Subcutaneous adipose tissue (tissue), 4 donors: ENCODE results near the gene OR13C3. TPM values are rescaled to one million over a fixed set of nuclear protein-coding genes. Genes with fewer than 3 reads are reported as not detected.

Experiments used
- total RNA-seq, 4 donors: library from RNA; depleted of rRNA; stranded (reverse); fragments of >200 nt; gene quantifications; one replicate each; pipeline ENCODE4 v1.1.0, GENCODE V29; 2016
- TF ChIP-seq, protein P1 (sequence below): fragments of 450-650 bp; IDR thresholded peaks from one replicate; pipeline ENCODE4 v1.5.1; 2016; ENCODE audit warnings: low read depth, mild to moderate bottlenecking, control low read depth, antibody characterized with exemption, moderate library complexity

OR13C3 gene
- not detected for total RNA-seq

GRCh38 chr9:104536756-104537155, at the start of gene OR13C3:
Gene OR13C3, minus strand, starts transcription at chr9:104536856. Its CDS starts 133 bp downstream, at chr9:104536723.
- TF ChIP-seq, protein P1, sequence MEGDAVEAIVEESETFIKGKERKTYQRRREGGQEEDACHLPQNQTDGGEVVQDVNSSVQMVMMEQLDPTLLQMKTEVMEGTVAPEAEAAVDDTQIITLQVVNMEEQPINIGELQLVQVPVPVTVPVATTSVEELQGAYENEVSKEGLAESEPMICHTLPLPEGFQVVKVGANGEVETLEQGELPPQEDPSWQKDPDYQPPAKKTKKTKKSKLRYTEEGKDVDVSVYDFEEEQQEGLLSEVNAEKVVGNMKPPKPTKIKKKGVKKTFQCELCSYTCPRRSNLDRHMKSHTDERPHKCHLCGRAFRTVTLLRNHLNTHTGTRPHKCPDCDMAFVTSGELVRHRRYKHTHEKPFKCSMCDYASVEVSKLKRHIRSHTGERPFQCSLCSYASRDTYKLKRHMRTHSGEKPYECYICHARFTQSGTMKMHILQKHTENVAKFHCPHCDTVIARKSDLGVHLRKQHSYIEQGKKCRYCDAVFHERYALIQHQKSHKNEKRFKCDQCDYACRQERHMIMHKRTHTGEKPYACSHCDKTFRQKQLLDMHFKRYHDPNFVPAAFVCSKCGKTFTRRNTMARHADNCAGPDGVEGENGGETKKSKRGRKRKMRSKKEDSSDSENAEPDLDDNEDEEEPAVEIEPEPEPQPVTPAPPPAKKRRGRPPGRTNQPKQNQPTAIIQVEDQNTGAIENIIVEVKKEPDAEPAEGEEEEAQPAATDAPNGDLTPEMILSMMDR: no peak

GRCh38 chr9:104580562-104580961, 43.9 kb upstream of the OR13C3 start:
- TF ChIP-seq, protein P1: no peak

- TF ChIP-seq, protein P1: no peak
Measured at GRCh38 chr9:104577263-104577662, 40.6 kb upstream of the OR13C3 start.

- TF ChIP-seq, protein P1: no peak
Measured at GRCh38 chr9:104575456-104575855, 38.8 kb upstream of the OR13C3 start.

DNA sequence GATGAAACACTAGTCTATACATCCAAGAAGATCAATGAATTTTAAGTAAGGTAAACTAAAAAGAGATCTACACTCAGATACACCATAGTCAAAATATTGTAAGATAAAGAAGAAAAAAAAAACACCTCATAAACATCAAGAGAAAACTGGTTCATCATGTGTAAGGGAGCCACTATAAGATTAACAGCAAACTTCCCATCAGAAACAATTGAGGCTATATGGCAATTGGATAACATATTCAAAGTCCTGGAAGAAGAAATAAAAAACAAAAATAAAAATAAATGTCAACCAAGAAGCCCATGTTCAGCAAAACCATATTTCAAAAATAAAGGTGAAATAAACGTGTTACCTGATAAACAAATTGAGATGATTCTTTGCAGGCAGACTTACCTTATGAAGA, 36.0 kb upstream of the OR13C3 start:
- TF ChIP-seq, protein P1: no peak

- TF ChIP-seq, protein P1: no peak
Measured at GRCh38 chr9:104568868-104569267, 32.2 kb upstream of the OR13C3 start, which contains the start of gene OR13C8. Gene OR13C8, plus strand, starts transcription at chr9:104569168. Its CDS starts 0 bp downstream, at chr9:104569168.

GRCh38 chr9:104564358-104564757, 27.7 kb upstream of the OR13C3 start:
- TF ChIP-seq, protein P1: no peak
